CD1c-positive myeloid dendritic cell (primary cell): Measurements from ENCODE around the gene ITGA11.

Source experiments
- DNase-seq: peaks from one replicate; pipeline ENCODE4 v3.0.0-alpha.2; 2016; ENCODE audit errors: extremely low spot score

ITGA11 gene

DNA sequence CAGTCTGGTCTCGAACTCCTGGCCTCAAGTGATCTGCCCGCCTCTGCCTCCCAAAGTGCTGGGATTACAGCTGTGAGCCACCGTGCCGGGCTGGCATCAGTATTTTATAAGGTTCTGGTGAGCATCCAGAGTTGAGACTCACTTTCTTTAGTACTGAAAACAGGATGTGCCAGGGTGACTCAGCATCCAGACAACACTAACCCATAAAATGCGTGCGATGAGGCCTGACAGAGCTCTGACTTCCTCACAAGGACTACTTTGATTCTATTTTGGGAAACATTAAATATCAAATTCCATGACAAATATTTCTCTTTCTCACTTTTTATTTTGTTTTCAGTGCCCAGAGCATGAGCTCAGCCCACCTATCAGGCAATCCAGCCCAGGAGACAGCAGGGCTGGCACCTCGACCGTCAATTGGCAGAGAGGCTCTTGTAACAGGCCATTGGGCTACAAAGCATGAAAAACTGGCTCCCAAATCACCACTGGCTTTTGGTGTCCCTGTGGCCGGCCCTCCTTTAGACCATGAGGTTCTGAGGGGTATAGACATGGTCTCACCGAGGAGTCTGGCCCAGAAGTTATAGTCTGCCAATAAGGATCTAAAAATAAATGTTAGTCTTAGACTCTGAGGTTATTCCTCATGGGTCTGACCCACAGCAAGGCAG is 79.4 kb downstream of the ITGA11 start:
- peak; percentile 96 for DNase-seq

DNA sequence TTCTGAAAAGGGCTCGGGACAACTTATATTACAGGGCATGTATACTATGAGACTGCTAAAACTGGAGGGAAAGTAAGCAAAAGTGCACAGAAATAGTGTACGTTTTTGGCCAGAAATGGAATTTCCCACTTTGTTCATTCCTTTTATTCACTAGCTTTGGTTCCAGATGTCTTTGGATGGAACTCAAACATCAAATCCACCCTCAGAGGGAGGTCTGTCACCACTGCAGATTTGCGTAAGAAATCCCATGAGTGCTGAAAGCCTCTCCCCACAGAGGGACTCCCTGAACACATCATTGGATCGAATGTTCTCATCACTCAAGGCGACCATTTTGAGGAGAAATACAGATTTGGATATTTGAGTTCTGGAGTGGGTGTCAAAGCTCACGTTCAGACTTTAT is 82.8 kb downstream of the ITGA11 start:
- no peak for DNase-seq

- no peak for DNase-seq
These were observed 83.4 kb downstream of the ITGA11 start for GRCh38 chr15:68348606-68349005.

DNA sequence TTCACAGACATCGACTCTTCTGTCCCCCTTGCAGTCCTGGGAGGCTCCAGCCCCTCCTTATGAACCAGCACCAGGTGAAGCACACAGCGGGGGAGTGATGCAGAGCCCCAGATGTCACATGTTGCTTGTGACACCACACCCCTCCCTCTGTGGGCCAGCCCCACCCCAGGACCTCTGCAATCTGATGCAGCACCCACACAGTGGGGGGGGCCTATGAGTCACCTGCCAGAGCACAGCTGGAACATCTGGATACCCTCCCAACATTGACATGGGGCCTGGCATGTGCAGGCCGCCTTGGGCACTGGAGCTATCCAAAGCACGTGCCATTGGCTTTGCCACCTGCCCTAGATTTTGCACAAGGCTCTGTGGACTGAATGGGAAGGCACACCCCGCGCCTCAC is 83.9 kb downstream of the ITGA11 start:
- no peak for DNase-seq

DNA sequence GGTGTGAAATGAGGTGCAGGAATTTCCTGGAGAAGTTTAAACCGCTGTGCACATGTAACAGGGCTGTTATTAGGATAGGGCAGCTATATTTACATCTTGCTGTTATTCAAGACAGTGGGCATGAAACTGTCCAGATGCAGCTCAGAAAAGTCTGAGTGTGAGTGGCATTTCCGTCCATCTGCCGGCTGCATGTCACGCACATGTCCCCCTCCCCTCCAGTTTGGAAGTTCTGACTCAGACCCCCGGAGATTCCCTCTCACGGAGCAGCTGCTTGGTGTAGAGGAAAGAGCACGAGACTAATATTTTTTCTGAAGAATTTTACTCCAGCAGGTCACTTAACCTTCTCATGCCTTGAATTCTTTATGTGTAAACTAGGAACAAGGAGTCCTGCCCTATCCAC is 84.6 kb downstream of the ITGA11 start:
- DNase-seq: no peak

DNA sequence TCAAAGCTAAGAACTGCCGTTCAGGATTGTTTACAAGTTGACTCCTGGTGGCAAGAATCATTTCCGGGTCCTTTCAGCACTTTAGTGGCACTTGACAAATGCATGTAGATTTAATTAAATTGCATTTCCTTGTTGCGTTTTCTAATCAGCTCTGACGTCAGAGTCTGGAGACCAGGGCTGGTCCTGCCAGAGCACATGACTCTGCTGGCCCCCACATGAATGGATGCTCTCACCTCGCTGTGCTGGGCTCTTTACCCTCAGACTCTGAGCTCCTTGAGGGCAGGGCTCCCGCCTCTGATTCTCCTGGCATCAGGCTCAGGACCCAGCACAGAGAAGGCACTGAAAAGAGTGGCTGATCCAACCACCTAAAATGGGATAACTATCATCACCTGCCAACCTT is 85.0 kb downstream of the ITGA11 start:
- no peak for DNase-seq

DNA sequence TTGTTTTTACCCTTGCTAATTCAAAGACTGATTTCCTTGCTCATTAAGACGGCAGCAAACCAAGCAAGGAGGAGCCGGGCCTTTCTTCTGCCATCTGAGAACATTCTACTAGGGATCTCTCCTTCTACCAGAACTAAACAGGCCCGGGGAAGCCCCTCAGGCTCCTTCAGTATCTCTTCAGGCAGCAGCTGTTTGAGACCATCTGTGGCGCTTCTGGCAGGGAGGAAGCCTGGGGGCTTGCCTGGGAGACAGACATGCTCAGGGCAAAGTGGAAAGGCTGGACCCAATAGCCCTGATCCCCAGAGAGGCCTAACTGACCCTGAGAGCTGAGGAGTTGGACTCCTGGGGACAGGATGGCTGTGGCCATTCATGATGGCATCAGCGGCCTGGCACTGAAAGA is 86.5 kb downstream of the ITGA11 start:
- DNase-seq: no peak

GRCh38 chr15:68344600-68344999 is 87.4 kb downstream of the ITGA11 start:
- peak; percentile 50 for DNase-seq

GRCh38 chr15:68343579-68344225 is 88.3 kb downstream of the ITGA11 start:
- DNase-seq: no peak

DNA sequence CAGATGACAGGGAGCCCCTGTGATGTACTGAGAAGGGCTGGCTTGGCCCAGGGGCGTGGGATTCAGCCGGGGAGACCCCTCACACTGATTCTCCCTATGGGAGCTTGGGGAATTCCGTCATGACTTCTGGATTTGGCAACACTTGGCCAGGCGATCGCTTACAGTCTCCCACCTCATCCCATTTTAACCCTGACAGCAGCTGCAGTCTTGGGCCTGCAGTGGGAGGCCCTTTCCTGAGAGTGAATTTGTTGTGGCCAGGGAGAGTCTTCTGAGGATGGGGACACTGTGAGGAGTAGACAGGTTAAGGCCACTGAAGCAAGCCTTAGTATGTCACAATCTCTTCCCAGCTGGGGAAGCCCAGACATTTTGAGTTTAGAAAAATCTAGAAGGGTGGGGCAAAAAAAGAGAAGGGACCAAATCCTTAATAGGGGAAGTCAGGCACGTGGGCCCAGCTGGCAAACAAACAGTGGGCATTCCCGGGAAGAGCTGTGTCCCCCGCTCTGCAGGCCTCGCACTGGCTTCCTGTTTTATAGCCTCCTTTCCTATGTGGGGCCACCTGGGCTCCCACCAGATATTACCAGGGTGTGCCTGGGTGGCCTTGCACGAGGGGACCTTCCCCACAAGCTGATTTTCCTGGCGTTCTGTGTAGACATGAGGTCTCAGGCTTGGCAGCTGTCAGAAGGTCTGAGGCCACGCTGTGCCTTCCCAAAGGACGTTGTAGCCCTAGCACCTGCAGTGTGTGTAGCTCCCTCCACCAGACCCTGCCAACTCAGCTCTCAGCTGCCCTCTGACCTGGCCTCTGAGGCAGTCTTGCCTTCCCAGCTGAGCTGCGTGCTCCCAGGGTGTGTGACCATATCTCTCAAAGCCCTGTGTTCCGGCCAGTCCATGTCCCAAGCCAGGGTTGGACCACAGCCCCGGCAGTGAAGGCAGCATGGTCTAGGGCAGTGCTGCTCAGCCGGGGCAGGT is 89.9 kb downstream of the ITGA11 start:
- DNase-seq: peak; percentile 84

DNA sequence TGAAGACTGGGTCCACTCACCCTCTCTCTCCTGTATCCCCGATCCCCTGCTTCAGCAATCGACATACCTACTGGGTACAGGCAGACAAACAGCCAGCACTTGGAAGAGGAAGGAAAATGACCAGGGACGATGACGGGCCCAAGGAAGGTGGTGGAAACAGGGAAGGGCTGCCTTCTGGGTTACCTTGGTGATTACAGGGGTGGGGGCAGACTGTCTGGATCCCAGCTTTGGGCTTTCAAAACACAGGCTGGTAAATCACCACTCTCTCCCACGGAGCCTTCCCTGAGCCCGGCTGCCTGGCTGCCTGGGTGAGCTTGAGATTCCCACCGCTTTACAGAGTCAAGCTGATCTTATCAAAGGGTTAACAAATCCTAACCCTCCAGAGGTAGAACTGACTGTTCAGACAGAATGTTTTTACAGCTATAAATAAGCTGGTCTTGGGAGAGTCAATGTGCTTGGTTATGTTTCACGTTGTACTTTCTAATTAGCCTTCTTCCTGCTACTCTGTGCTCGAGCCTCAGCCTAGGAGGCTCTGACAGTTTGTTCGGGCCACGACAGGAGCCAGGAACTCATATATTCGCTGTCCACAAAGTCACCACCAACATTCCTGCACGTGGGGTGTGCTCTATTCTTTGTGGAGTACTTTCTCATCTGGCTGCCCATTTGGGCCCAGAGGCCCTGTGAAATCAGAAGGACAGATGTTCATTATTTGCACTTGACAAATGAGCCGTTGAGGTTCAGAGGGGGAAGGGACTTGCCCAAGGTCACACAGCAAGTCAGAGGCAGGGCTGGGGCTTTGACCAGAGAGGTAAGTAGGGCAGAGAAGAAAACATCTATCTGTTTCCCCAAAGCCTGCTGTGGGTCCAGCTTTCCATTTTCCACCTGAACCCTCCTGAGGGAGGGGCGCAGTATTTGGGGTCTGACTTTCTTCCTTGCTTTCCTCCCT is 91.0 kb downstream of the ITGA11 start:
- no peak for DNase-seq

DNA sequence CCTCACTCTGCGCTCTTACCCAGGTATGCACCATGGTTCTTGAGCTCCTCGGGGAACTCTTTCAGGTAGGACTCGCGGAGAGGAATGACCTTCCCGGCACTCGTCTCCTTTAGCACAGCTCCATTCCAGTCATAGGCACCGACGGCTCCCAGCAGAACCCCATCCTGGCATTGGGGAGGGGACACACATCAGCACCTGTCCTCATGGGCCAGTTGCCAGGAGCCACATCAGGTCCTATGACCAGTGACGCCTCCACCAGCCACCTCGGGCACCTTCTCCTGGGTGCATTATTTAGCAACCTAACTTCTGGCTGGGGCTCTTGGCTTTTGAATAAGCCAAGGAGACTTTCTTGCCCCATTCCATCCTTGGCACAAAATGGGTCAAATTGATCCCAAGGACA is 92.5 kb downstream of the ITGA11 start:
- DNase-seq: no peak

DNA sequence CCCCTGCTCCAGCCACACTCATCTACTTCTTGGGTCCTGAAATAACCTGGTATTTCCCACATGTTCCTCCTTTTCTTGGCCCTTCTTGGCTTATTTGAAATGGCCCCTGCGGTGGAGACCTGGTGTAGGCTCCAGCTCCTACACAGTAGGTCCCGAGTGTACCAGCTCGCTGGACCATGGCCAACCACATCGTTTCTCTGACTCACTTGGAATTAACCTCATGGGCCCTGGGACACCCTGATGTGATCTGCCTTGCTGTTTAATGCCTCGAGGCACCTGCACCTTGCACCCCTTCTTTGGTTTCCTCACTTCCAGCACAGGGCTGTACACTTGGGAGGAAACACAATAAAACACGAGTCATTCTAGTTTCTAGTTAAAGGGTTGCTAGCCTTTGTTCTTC is 94.1 kb downstream of the ITGA11 start:
- DNase-seq: no peak

DNA sequence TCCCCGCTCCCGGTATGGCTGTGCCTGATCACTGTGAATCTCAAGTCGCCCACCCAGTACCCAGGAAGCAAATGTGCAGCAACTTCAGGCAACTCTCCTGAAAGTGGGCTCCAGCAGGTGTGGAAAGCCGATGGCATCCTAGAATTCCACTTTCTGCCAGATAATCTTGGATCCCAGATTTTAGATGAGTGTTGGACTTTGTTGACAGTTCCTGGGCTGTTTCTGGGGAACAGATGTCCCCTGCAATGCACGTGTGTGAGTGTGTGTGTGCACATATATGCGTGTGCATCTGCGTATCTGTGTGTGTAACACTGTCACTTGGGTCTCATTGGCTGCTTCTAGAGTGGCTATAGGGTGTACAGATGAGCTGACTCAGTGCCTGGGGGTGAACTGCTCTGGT is 95.4 kb downstream of the ITGA11 start:
- DNase-seq: no peak

- no peak for DNase-seq
These were observed 96.3 kb downstream of the ITGA11 start for GRCh38 chr15:68335655-68336054.

DNA sequence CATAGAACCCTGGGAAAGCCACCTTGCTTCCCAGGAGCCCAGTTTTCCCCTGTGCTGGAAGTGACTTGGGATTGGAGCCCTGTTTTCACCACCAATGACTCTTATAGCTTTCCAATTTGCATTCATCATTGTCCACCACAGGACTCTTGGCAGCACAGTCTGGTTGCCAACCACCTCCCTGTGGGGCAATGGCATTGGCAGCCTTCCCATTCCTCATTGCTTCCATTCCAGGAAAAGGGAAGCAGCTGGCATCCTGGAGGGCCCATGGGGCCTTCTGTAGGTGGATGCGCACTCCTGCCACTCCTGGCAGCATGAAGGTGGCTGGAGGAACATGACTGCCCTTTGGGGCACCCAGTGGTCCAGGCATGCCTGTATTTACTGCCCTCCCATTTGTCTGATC is 96.7 kb downstream of the ITGA11 start:
- peak; percentile 34 for DNase-seq

DNA sequence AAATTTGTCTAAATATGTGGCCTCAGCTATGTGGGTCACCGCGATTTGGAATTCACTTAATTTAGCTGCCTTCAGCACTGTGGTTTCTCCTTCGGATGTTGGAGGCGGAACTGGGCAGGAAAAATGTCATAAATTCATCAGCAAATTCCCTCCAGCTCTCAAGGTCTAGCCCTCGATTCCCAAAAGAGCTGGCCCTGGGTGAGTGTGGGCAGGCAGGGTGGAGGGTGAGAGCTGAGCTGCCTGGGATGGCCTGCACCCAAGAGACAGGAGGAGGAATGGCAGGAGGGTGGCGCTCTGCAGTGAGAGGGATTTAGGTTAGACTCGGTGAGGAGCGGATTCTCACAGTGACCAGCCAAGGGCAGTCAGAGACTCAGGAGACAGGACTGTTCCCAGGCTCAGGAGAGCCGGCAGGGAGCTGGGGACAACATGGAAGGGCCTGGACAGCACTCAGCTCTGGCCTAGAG is 97.3 kb downstream of the ITGA11 start:
- DNase-seq: peak; percentile 82

DNA sequence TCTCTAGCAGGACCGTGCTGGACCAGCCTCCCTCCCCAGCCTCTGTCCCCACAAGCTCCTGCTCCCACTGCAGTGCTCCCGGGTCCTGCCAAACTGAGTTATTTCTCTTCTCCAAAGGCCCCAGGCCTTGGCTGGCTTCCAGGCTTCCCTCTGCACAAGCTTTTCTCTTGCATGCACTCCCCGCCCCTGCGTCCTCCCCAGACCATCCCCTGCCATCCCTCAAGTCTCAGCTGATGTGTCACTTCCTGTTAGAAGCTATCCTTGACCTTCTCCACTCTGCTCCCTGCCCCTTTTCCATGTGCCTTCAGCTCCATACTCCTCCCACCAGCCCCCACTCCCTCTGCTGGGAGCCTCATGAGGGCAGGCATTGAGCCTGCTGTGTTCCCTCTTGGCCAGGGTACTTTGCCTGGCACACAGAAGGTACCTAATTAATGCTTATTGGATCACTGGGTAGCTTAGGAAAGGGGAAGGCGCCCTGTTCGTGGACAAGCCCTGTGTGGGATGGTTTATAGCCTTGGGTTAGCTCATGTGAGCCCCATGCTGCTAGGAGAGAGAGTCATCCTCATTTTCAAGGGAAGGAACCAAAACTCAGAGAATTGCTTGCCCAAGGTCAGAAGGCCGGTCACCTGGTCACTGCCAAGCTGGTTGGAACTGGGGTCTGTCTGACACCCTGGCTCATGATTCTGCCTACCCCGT is 98.0 kb downstream of the ITGA11 start:
- DNase-seq: peak; percentile 94

DNA sequence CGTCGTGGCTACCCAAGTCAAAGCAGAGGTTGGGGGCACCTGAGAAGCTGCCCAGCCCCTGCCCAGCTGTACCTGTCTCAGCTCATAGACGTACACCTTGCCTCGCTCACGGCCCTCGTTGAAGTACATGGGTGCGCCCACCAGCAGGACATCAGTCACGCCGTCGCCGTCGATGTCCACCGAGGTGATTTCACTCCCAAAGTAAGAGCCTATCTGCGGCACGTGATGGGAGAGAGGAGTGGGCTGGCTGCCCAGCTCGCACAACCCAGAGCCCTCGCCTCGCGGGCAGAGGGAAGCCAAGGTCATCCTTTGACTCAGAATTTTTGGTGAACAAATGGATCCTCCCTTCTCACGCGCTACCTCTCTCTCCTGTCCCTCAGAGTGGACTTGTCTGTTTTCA is 99.7 kb downstream of the ITGA11 start:
- no peak for DNase-seq

DNA sequence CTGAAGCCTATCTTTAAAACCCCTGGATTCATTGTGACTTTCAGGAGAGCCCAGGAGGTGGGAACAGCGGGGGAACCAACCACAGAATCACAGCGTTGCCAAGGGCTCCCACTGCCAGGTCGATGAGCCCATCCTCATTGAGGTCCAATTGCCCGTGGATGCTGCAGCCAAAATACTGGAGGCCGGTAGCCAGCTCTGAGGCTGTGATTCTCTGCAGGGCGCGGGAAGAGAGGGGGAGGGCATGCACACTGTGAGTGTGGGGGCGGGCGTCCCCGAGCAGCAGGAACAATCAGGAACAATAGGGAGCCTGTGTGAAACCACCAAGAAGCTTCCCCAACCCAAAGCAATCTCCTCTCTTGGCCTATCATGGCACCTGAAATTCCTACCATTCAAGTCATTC is 101.1 kb downstream of the ITGA11 start:
- peak; percentile 21 for DNase-seq

- DNase-seq: no peak
These were observed 101.5 kb downstream of the ITGA11 start for GRCh38 chr15:68330416-68330815.
